A549 (cell line): ENCODE measurements around the gene TPBGL. TPM values are rescaled to one million over a fixed set of nuclear protein-coding genes. Genes with fewer than 3 reads are reported as not detected.

Experiments used
- ATAC-seq, 2 experiments: fragments of 200-7000 bp in 1 of 2; fragments of >200 bp in 1 of 2; cut with Nextera tagmentation in 1 of 2; cut with Tn5 transposase in 1 of 2; 3 replicates each; pipeline versions ENCODE4 v1.8.0 to v1.9.1; 2018 to 2020; ENCODE audit warnings: mild to moderate bottlenecking in 1 of 2, moderate library complexity in 1 of 2
- CTCF ChIA-PET: fragments of 300-600 bp; sonication (Branson Sonifier 250); formaldehyde crosslinking; extraction: SDS; loops from one replicate; lab custom pipeline; 2021; ENCODE audit warnings: antibody characterized with exemption, inconsistent platforms; lab: Yijun Ruan, JAX
- POLR2A ChIA-PET: fragments of 350-600 bp; formaldehyde crosslinking; extraction: SDS; loops from one replicate; lab custom pipeline; 2021; ENCODE audit warnings: antibody characterized with exemption, inconsistent platforms; lab: Yijun Ruan, JAX
- DNase-seq, 2 experiments: peaks; one replicate each; pipeline versions ENCODE4 v3.0.0 to v3.0.0-alpha.2; 2011 to 2016; ENCODE audit warnings: low read depth in 1 of 2, low spot score in 1 of 2
- FAIRE-seq: peaks from 2 replicates; lab custom pipeline; 2011; peaks lifted over from hg19 to GRCh38; lab: Jason Lieb, UNC
- H3K27ac ChIP-seq, 2 experiments: fragments of >200 bp; sonication (Bioruptor Twin); formaldehyde crosslinking; 3 replicates each; pipeline ENCODE4 v1.5.1; 2016 to 2017
- H3K4me1 ChIP-seq: fragments of >200 bp; sonication (Bioruptor Twin); formaldehyde crosslinking; 3 replicates; pipeline ENCODE4 v1.6.1; 2016
- H3K4me2 ChIP-seq: fragments of >200 bp; sonication (Bioruptor Twin); formaldehyde crosslinking; 3 replicates; pipeline ENCODE4 v1.6.1; 2016
- H3K4me3 ChIP-seq: fragments of >200 bp; sonication (Bioruptor Twin); formaldehyde crosslinking; 3 replicates; pipeline ENCODE4 v1.5.1; 2016
- H3K9me3 ChIP-seq: fragments of >200 bp; sonication (Bioruptor Twin); formaldehyde crosslinking; 3 replicates; pipeline ENCODE4 v1.6.1; 2016
- CBX2 ChIP-seq: fragments of 200-600 bp; sonication (generic); IDR thresholded peaks from 2 replicates; pipeline ENCODE4 v1.6.1; 2016; ENCODE audit warnings: low read depth, mild to moderate bottlenecking, borderline replicate concordance
- EHMT2 ChIP-seq: fragments of 200-600 bp; sonication (generic); IDR thresholded peaks from 2 replicates; pipeline ENCODE4 v1.6.1; 2016; ENCODE audit warnings: antibody characterized with exemption, low read depth, mild to moderate bottlenecking, moderate library complexity
- FOXS1 ChIP-seq: fragments of 250-450 bp; sonication (Bioruptor Pico); IDR thresholded peaks from 2 replicates; pipeline ENCODE4 v1.5.0; 2020; ENCODE audit warnings: mild to moderate bottlenecking, moderate library complexity
- HEYL ChIP-seq: fragments of 250-450 bp; sonication (Bioruptor Pico); IDR thresholded peaks from 2 replicates; pipeline ENCODE4 v1.8.0; 2021; ENCODE audit warnings: mild to moderate bottlenecking, moderate library complexity
- JUNB ChIP-seq: fragments of >200 bp; sonication (Bioruptor Twin); formaldehyde crosslinking; IDR thresholded peaks from 2 replicates; pipeline ENCODE4 v1.6.1; 2016
- MAFK ChIP-seq: fragments of 450-650 bp; IDR thresholded peaks from 2 replicates; pipeline ENCODE4 v1.6.1; 2014; ENCODE audit not compliant: partially characterized antibody
- MAZ ChIP-seq: fragments of 150-350 bp; IDR thresholded peaks from 2 replicates; pipeline ENCODE4 v1.6.1; 2014; ENCODE audit warnings: antibody characterized with exemption, low read depth, low read length, borderline replicate concordance
- NFE2L2 ChIP-seq: fragments of 150-350 bp; conservative IDR thresholded peaks from 2 replicates; pipeline ENCODE4 v1.6.1; 2014; ENCODE audit warnings: low read length
- PHF8 ChIP-seq: fragments of 200-600 bp; sonication (generic); IDR thresholded peaks from 2 replicates; pipeline ENCODE4 v1.6.1; 2016; ENCODE audit warnings: low read depth, mild to moderate bottlenecking, antibody characterized with exemption, moderate library complexity, borderline replicate concordance
- RAD21 ChIP-seq, 2 experiments: fragments of >200 bp in 1 of 2; sonication (Bioruptor Twin) in 1 of 2; formaldehyde crosslinking in 1 of 2; IDR thresholded peaks in 1 of 2; conservative IDR thresholded peaks in 1 of 2; 2 replicates in 1 of 2; 3 replicates in 1 of 2; pipeline ENCODE4 v1.6.1; 2012 to 2018; ENCODE audit warnings: inconsistent platforms in 1 of 2
- RFX5 ChIP-seq: fragments of 450-650 bp; IDR thresholded peaks from 2 replicates; pipeline ENCODE4 v1.7.1; 2014; ENCODE audit warnings: antibody characterized with exemption, mild to moderate bottlenecking, moderate library complexity
- TFCP2L1 ChIP-seq: fragments of 250-450 bp; sonication (Bioruptor Pico); IDR thresholded peaks from 2 replicates; pipeline ENCODE4 v1.5.0; 2021; ENCODE audit warnings: mild to moderate bottlenecking
- TP53 ChIP-seq: fragments of 250-450 bp; sonication (Bioruptor Pico); IDR thresholded peaks from 2 replicates; pipeline ENCODE4 v1.5.0; 2021; ENCODE audit warnings: mild to moderate bottlenecking, moderate library complexity
- ZC3H11A ChIP-seq: fragments of 450-650 bp; IDR thresholded peaks from 2 replicates; pipeline ENCODE4 v1.6.1; 2014; ENCODE audit warnings: antibody characterized with exemption, mild to moderate bottlenecking
- ZNF302 ChIP-seq: fragments of 250-450 bp; sonication (Bioruptor Pico); IDR thresholded peaks from 2 replicates; pipeline ENCODE4 v1.9.0; 2021; ENCODE audit warnings: inconsistent platforms, mild to moderate bottlenecking, moderate library complexity
- WGBS: methylation state at CpG from one replicate; pipeline ENCODE4 v1.1.6; 2017; ENCODE audit errors: missing lambda C conversion rate; 5-methylcytosine and 5-hydroxymethylcytosine counted together
- polyA plus RNA-seq, 4 experiments: library from polyadenylated mRNA; depleted of rRNA in 3 of 4; stranded (reverse); fragments of >200 nt; fragmentation: RNase III in 1 of 4; extraction: RNeasy Plus Mini Kit Qiagen cat#74134 plus additional on column Dnase treatment in 1 of 4; gene quantifications; 2 replicates in 3 of 4; 3 replicates in 1 of 4; pipeline ENCODE4 v1.2.3, GENCODE V29; 2011 to 2017
- TF ChIP-seq, protein P1 (sequence below): IDR thresholded peaks from 2 replicates; pipeline ENCODE4 v1.6.1; 2012
- TF ChIP-seq, protein P2 (sequence below): IDR thresholded peaks from 2 replicates; pipeline ENCODE4 v1.6.1; 2012
- TF ChIP-seq, protein P3 (sequence below): IDR thresholded peaks from 2 replicates; pipeline ENCODE4 v1.6.1; 2012; ENCODE audit warnings: low read depth, borderline replicate concordance

Gene TPBGL
- polyA plus RNA-seq, 2 of the 4 experiments (the other 2 are of a cell fraction): 0.03 to 0.12 TPM

DNA sequence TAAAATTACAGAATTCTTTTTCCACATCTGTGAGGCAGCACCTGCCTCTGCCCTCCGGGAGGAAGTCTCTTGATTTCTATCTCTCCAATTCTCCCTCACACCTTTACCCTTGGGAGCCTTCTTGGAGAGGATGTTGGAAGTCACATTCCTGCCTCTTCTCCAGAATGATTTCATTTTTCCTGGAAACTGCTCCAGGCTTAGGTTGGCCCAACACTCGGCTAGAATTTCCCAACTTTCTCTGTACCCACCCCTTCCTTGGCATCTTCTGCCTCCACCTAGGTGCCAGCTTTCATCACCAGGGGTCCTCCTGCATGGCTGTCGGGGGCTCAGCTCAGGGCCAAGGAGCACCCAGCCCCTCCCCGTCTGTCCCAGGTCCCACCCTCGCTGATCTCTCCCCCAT, 46.4 kb upstream of the TPBGL start:
- H3K4me3 ChIP-seq: no peak overlapping the region
- POLR2A ChIA-PET: no interaction called here
- H3K4me1 ChIP-seq: peaks cover 19% of the 10 kb centered on the region; the same call in 2 of the 3 replicates
- WGBS: 49% methylated on average over 3 of the region's 5 CpGs
- no peak overlapping the region for H3K4me2 ChIP-seq
- no peaks in the 10 kb centered on the region for H3K9me3 ChIP-seq
- CTCF ChIA-PET: interaction anchor here (0.9 to 19.0 kb wide), 5 partner anchors 12 to 172 kb away, joined by 3 to 291 read pairs (median 46); partner anchors contain the start of gene TPBGL
- no peak overlapping the region for H3K27ac ChIP-seq
- TF ChIP-seq TP53 (CRISPR knock-in tag) (no peak), JUNB (no peak), NFE2L2 (no peak), EHMT2 (no peak), ZC3H11A (no peak), RFX5 (no peak), TFCP2L1 (no peak)
- TF ChIP-seq, protein P1, sequence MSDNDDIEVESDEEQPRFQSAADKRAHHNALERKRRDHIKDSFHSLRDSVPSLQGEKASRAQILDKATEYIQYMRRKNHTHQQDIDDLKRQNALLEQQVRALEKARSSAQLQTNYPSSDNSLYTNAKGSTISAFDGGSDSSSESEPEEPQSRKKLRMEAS: no peak
- ATAC-seq (no peak), DNase-seq (no peak), FAIRE-seq (no peak)

DNA sequence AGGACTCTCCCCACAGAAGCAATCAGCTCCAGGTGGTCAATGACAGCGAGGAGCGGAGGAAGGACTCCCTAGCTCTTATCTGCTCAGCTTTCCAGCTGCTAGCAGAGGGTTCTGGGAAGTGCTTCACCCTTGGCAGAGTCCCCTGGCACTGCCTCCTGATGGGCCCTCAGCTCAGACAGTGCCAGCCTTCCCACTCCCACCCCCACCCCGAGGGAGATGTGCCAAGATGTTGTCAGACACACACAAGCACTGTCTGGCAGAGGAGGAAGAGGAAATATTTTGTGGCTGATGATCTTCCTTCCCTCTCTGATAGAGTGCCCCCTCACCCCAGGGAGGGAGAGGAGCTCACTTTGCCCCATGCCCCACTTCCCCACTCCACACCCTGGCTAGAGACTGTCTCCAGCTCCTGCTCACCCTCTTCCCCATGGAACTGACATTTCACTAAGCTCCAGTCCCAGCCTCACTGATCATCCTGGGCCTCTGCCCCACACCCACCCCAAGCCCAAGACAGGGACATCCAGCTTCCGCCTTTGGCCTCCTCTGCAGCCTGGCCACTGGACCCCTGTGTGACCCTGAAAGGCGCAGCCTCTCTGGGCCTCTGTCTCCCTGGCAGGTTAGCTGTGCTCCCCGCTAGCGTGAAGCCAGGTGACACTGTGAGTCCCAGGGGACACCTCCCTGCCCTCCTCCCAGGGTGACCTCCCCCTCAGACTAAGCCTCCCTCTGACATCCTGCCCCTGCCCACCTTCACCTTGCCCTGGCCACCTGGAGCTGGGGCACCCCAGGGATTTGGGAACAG, 45.2 kb upstream of the TPBGL start:
- TF ChIP-seq CBX2: no peak
- WGBS: 66% methylated on average over 5 of the region's 7 CpGs
- CTCF ChIA-PET: interaction anchor here (1.1 to 19.0 kb wide), 8 partner anchors 10 to 266 kb away, joined by 4 to 291 read pairs (median 14); partner anchors contain the start of gene TPBGL
- no peak overlapping the region for H3K4me3 ChIP-seq
- H3K9me3 ChIP-seq: no peaks in the 10 kb centered on the region
- H3K4me2 ChIP-seq: 0 out of 3 replicates have a peak overlapping the region, but pooled peaks have one; percentile 17
- peaks cover 19% of the 10 kb centered on the region; the same call in 2 of the 3 replicates for H3K4me1 ChIP-seq
- ATAC-seq: peak in 1 of 2 experiments; percentile 34; a peak in 3 of 6 replicates
- POLR2A ChIA-PET: no interaction called here
- H3K27ac ChIP-seq: peak overlapping the region in 1 of 2 experiments; percentile 55; a peak in 3 of 6 replicates
- FAIRE-seq: no peak
- no peak for DNase-seq

DNA sequence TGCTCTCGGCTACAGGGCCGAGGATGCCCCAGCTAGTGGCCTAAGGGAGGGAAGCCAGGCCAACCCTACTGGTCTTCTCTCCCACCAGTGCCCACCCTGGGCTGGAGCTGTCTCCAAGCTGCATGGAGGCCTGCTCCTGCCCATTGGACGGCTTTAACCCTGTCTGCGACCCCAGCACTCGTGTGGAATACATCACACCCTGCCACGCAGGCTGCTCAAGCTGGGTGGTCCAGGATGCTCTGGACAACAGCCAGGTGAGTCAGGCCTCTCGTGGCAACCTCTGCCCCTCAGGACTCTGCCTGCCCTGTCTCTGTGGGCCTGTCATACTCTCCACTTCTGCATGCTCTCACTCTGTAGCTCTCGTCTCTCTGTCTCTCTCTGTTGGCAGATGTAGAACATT, 44.1 kb upstream of the TPBGL start:
- H3K4me3 ChIP-seq: no peak overlapping the region
- POLR2A ChIA-PET: interaction anchor here (0.6 kb wide), 1 partner anchor 26 kb away, joined by 3 read pairs; no protein-coding TSS in a partner anchor
- DNase-seq (peak in 1 of 2 experiments; percentile 14), ATAC-seq (peak in 1 of 2 experiments; percentile 46; a peak in 3 of 6 replicates), FAIRE-seq (no peak)
- H3K27ac ChIP-seq: no peak overlapping the region
- no peak for TF ChIP-seq RAD21 (conservative IDR thresholded peaks at IDR 0.05 in 1 of 2, IDR thresholded peaks at IDR 0.05 in 1 of 2)
- no peak for TF ChIP-seq ZC3H11A
- TF ChIP-seq, protein P2, sequence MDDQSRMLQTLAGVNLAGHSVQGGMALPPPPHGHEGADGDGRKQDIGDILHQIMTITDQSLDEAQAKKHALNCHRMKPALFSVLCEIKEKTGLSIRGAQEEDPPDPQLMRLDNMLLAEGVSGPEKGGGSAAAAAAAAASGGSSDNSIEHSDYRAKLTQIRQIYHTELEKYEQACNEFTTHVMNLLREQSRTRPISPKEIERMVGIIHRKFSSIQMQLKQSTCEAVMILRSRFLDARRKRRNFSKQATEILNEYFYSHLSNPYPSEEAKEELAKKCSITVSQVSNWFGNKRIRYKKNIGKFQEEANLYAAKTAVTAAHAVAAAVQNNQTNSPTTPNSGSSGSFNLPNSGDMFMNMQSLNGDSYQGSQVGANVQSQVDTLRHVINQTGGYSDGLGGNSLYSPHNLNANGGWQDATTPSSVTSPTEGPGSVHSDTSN: no peak
- TF ChIP-seq JUNB: no peak
- no peak for TF ChIP-seq ZNF302 (CRISPR knock-in tag)
- TF ChIP-seq CBX2: no peak
- no peak for TF ChIP-seq PHF8
- TF ChIP-seq NFE2L2: no peak
- TF ChIP-seq FOXS1 (CRISPR knock-in tag): no peak
- no peak for TF ChIP-seq MAZ
- TF ChIP-seq, protein P3, sequence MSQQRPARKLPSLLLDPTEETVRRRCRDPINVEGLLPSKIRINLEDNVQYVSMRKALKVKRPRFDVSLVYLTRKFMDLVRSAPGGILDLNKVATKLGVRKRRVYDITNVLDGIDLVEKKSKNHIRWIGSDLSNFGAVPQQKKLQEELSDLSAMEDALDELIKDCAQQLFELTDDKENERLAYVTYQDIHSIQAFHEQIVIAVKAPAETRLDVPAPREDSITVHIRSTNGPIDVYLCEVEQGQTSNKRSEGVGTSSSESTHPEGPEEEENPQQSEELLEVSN: no peak
- TF ChIP-seq MAFK: no peak
- TF ChIP-seq HEYL: no peak
- WGBS: 59% methylated on average over 7 of the region's 8 CpGs
- H3K4me2 ChIP-seq: no peak overlapping the region
- H3K4me1 ChIP-seq: peaks cover 19% of the 10 kb centered on the region; the same call in 2 of the 3 replicates
- CTCF ChIA-PET: interaction anchor here (1.1 to 19.0 kb wide), 8 partner anchors 9 to 174 kb away, joined by 3 to 291 read pairs (median 14); partner anchors contain the start of gene TPBGL
- H3K9me3 ChIP-seq: no peaks in the 10 kb centered on the region
